H54 (cell line): ENCODE measurements around the gene TMEM176B.

ENCODE experiments used
- DNase-seq: peaks from one replicate; pipeline ENCODE4 v3.0.0; 2011; ENCODE audit warnings: low spot score, mixed read lengths; ENCODE audit not compliant: insufficient read length
- FAIRE-seq: peaks from 3 replicates; lab custom pipeline; 2011; peaks lifted over from hg19 to GRCh38; lab: Jason Lieb, UNC
- POLR2A ChIP-seq: IDR thresholded peaks from 2 replicates; pipeline ENCODE4 v1.6.1; 2011; ENCODE audit warnings: low read depth, mild to moderate bottlenecking, low read length

The TMEM176B gene

GRCh38 chr7:150766334-150766709 lies 33.8 kb downstream of the TMEM176B start:
- FAIRE-seq (no peak), DNase-seq (no peak)
- TF ChIP-seq POLR2A, result no peak

- TF ChIP-seq POLR2A, result no peak
- DNase-seq (no peak), FAIRE-seq (no peak)
These were observed 40.7 kb downstream of the TMEM176B start for GRCh38 chr7:150759479-150759878.

GRCh38 chr7:150756858-150757257 lies 43.3 kb downstream of the TMEM176B start:
- DNase-seq (no peak), FAIRE-seq (no peak)
- no peak for TF ChIP-seq POLR2A

GRCh38 chr7:150756166-150756565 lies 44.0 kb downstream of the TMEM176B start:
- FAIRE-seq, result no peak
- TF ChIP-seq POLR2A, result no peak
- no peak for DNase-seq

- TF ChIP-seq POLR2A, result no peak
- DNase-seq (no peak), FAIRE-seq (no peak)
These were observed 44.6 kb downstream of the TMEM176B start for GRCh38 chr7:150755473-150756099.

GRCh38 chr7:150754951-150755350 lies 45.2 kb downstream of the TMEM176B start:
- no peak for TF ChIP-seq POLR2A
- FAIRE-seq, result no peak
- no peak for DNase-seq

- DNase-seq, result no peak
- no peak for TF ChIP-seq POLR2A
- FAIRE-seq, result no peak
These were observed 46.1 kb downstream of the TMEM176B start for GRCh38 chr7:150753826-150754603.

- no peak for FAIRE-seq
- no peak for TF ChIP-seq POLR2A
- no peak for DNase-seq
These were observed 46.9 kb downstream of the TMEM176B start for GRCh38 chr7:150753239-150753638.

GRCh38 chr7:150751702-150752101 lies 48.5 kb downstream of the TMEM176B start:
- no peak for FAIRE-seq
- no peak for TF ChIP-seq POLR2A
- no peak for DNase-seq

GRCh38 chr7:150748376-150748775 lies 51.8 kb downstream of the TMEM176B start:
- FAIRE-seq (no peak), DNase-seq (no peak)
- TF ChIP-seq POLR2A, result no peak

- TF ChIP-seq POLR2A, result no peak
- DNase-seq (no peak), FAIRE-seq (no peak)
These were observed 53.2 kb downstream of the TMEM176B start for GRCh38 chr7:150746921-150747320.

- no peak for DNase-seq
- TF ChIP-seq POLR2A, result no peak
- FAIRE-seq, result no peak
These were observed 54.3 kb downstream of the TMEM176B start for GRCh38 chr7:150745876-150746275.

- TF ChIP-seq POLR2A, result no peak
- no peak for FAIRE-seq
- DNase-seq, result no peak
These were observed 55.1 kb downstream of the TMEM176B start for GRCh38 chr7:150745086-150745485.

- no peak for TF ChIP-seq POLR2A
- DNase-seq, result no peak
- FAIRE-seq, result no peak
These were observed 56.0 kb downstream of the TMEM176B start for GRCh38 chr7:150744041-150744656.
